CD14-positive monocyte (primary cell): ENCODE measurements around the gene WDFY3. TPM values are rescaled to one million over a fixed set of nuclear protein-coding genes. Genes with fewer than 3 reads are reported as not detected.

Experiments used
- DNase-seq, 3 donors: peaks; one replicate each; pipeline ENCODE4 v3.0.0-alpha.2; 2011 to 2022
- H2AFZ ChIP-seq: 2 replicates; pipeline ENCODE4 v1.6.0; 2012; ENCODE audit warnings: mild to moderate bottlenecking, low read depth, low read length, inconsistent platforms; ENCODE audit not compliant: insufficient read depth, poor library complexity, severe bottlenecking
- H3K27ac ChIP-seq, 2 donors: 1 replicate in 1 of 2; 2 replicates in 1 of 2; pipeline ENCODE4 v1.5.1; 2012 to 2013; ENCODE audit warnings: low read length in 2 of 2, control low read depth in 1 of 2, inconsistent platforms in 1 of 2, low read depth in 1 of 2, mild to moderate bottlenecking in 1 of 2
- H3K27me3 ChIP-seq, 2 donors: one replicate each; pipeline versions ENCODE4 v1.6.0 to v1.6.1; 2011 to 2013; ENCODE audit warnings: low read length in 2 of 2; ENCODE audit not compliant: control insufficient read depth in 2 of 2, insufficient read depth in 2 of 2
- H3K36me3 ChIP-seq, 2 donors: replicated peaks in 1 of 2; 1 replicate in 1 of 2; 2 replicates in 1 of 2; pipeline versions ENCODE4 v1.5.1 to v1.6.1; 2012 to 2013; ENCODE audit warnings: low read length in 2 of 2, control low read depth in 1 of 2, inconsistent platforms in 1 of 2, mild to moderate bottlenecking in 1 of 2; ENCODE audit not compliant: insufficient read depth in 2 of 2, control insufficient read depth in 1 of 2
- H3K4me1 ChIP-seq, 2 donors: 1 replicate in 1 of 2; 2 replicates in 1 of 2; pipeline versions ENCODE4 v1.5.1 to v1.6.1; 2012 to 2013; ENCODE audit warnings: low read length in 2 of 2, control low read depth in 1 of 2, inconsistent platforms in 1 of 2, mild to moderate bottlenecking in 1 of 2, moderate library complexity in 1 of 2; ENCODE audit not compliant: insufficient read depth in 2 of 2, control insufficient read depth in 1 of 2
- H3K4me2 ChIP-seq: replicated peaks from 2 replicates; pipeline ENCODE3; 2012; ENCODE audit warnings: low read length, moderate library complexity, mild to moderate bottlenecking; ENCODE audit not compliant: poor library complexity, severe bottlenecking; ENCODE audit errors: extremely low read depth
- H3K4me3 ChIP-seq, 3 experiments: fragments of 200-600 bp in 1 of 3; sonication (generic) in 1 of 3; replicated peaks in 1 of 3; 1 replicate in 2 of 3; 2 replicates in 1 of 3; pipeline ENCODE4 v1.5.1; 2011 to 2013; ENCODE audit warnings: low read length in 3 of 3, mild to moderate bottlenecking in 3 of 3, control low read depth in 2 of 3, low read depth in 2 of 3, inconsistent platforms in 1 of 3, moderate library complexity in 1 of 3
- H3K79me2 ChIP-seq: 2 replicates; pipeline ENCODE4 v1.6.0; 2012; ENCODE audit warnings: mild to moderate bottlenecking, control low read depth, inconsistent platforms, low read length, moderate library complexity; ENCODE audit not compliant: insufficient read depth
- H3K9ac ChIP-seq: 2 replicates; pipeline ENCODE4 v1.6.0; 2017; ENCODE audit warnings: low read length, mild to moderate bottlenecking; ENCODE audit not compliant: insufficient read depth, poor library complexity, severe bottlenecking
- H3K9me3 ChIP-seq, 2 donors: replicated peaks in 1 of 2; 1 replicate in 1 of 2; 2 replicates in 1 of 2; pipeline versions ENCODE4 v1.5.1 to v1.6.1; 2012 to 2013; ENCODE audit warnings: low read length in 2 of 2, control low read depth in 1 of 2; ENCODE audit not compliant: control insufficient read depth in 1 of 2, insufficient read depth in 1 of 2
- H4K20me1 ChIP-seq: 2 replicates; pipeline ENCODE4 v1.6.0; 2012; ENCODE audit warnings: mild to moderate bottlenecking, low read length, control low read depth, moderate library complexity; ENCODE audit not compliant: insufficient read depth
- H3K27ac Mint-ChIP-seq, 7 donors: one replicate each; pipeline ENCODE4 v1.8.0; 2020; ENCODE audit warnings: mild to moderate bottlenecking in 7 of 7, mixed read lengths in 7 of 7, moderate library complexity in 6 of 7, inconsistent platforms in 2 of 7
- H3K27me3 Mint-ChIP-seq, 3 donors: one replicate each; pipeline ENCODE4 v1.8.0; 2021 to 2022; ENCODE audit warnings: low read depth in 3 of 3, mild to moderate bottlenecking in 3 of 3, mixed read lengths in 3 of 3, moderate library complexity in 3 of 3, inconsistent platforms in 1 of 3
- H3K36me3 Mint-ChIP-seq, 2 donors: one replicate each; pipeline ENCODE4 v1.8.0; 2020; ENCODE audit warnings: mixed read lengths in 2 of 2, inconsistent platforms in 1 of 2, mild to moderate bottlenecking in 1 of 2
- H3K4me1 Mint-ChIP-seq: one replicate; pipeline ENCODE4 v1.8.0; 2020; ENCODE audit warnings: mild to moderate bottlenecking, mixed read lengths
- H3K4me3 Mint-ChIP-seq, 2 donors: one replicate each; pipeline ENCODE4 v1.8.0; 2020; ENCODE audit warnings: mild to moderate bottlenecking in 2 of 2, mixed read lengths in 2 of 2, moderate library complexity in 1 of 2
- H3K9me3 Mint-ChIP-seq, 7 donors: one replicate each; pipeline ENCODE4 v1.8.0; 2020 to 2022; ENCODE audit warnings: mixed read lengths in 7 of 7, mild to moderate bottlenecking in 6 of 7, moderate library complexity in 6 of 7, inconsistent platforms in 2 of 7
- WGBS: methylation state at CpG from one replicate; pipeline ENCODE4 v1.1.5; 2013; ENCODE audit warnings: missing lambda C conversion rate; ENCODE audit not compliant: insufficient coverage; 5-methylcytosine and 5-hydroxymethylcytosine counted together
- intact Hi-C, 2 donors: fragments of 100-400 bp; cut with micrococcal nuclease; formaldehyde crosslinking; loops; one replicate each; pipeline versions ENCODE4 v1.15.0 to v1.15.1; 2023
- polyA plus RNA-seq, 3 donors: library from polyadenylated mRNA; depleted of rRNA in 1 of 3; unstranded in 2 of 3; stranded (reverse) in 1 of 3; fragments of 300-500 nt in 2 of 3; fragments of >200 nt in 1 of 3; fragmentation: Illumina TruSeq in 2 of 3; gene quantifications; 1 replicate in 2 of 3; 2 replicates in 1 of 3; pipeline ENCODE4 v1.2.3, GENCODE V29; 2012 to 2021
- TF ChIP-seq, protein P1 (sequence below): fragments of 200-600 bp; IDR thresholded peaks from one replicate; pipeline ENCODE4 v1.8.0; 2022; ENCODE audit warnings: antibody characterized with exemption, mild to moderate bottlenecking

The WDFY3 gene
- polyA plus RNA-seq, 3 donors: 5.6 to 35.5 (median 5.9) TPM

DNA sequence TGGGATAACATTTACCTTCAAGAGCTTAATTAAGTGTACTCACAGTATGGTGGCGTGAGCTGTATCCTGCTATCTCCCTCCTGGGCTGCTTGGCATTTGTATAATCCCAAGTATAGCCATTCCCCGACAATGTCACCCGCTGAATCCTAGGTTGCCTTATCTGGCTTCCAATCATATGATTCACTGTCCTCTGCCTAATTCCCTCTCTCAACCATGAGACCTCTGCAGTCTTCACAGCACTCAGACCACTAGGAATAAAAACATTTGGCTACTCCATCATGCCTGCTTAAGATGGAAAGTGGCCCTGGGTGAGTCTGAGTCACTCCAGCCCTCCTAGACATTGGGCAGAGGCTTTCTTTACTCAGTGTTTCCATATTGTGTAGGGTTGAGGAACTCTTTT lies 28.9 kb upstream of the WDFY3 start:
- intact Hi-C loops: no loop called here
- TF ChIP-seq, protein P1, sequence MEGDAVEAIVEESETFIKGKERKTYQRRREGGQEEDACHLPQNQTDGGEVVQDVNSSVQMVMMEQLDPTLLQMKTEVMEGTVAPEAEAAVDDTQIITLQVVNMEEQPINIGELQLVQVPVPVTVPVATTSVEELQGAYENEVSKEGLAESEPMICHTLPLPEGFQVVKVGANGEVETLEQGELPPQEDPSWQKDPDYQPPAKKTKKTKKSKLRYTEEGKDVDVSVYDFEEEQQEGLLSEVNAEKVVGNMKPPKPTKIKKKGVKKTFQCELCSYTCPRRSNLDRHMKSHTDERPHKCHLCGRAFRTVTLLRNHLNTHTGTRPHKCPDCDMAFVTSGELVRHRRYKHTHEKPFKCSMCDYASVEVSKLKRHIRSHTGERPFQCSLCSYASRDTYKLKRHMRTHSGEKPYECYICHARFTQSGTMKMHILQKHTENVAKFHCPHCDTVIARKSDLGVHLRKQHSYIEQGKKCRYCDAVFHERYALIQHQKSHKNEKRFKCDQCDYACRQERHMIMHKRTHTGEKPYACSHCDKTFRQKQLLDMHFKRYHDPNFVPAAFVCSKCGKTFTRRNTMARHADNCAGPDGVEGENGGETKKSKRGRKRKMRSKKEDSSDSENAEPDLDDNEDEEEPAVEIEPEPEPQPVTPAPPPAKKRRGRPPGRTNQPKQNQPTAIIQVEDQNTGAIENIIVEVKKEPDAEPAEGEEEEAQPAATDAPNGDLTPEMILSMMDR: no peak
- H3K4me2 ChIP-seq: no peak overlapping the region
- Mint-ChIP-seq H3K27me3 (peaks cover 1 to 6% (median 2%) of the 10 kb centered on the region in 3 donors), H3K27ac (no peak overlapping the region), H3K4me3 (no peak overlapping the region), H3K4me1 (no peaks in the 10 kb centered on the region), H3K36me3 (no peaks in the 10 kb centered on the region), H3K9me3 (peaks cover 0 to 10% (median 5%) of the 10 kb centered on the region in 7 donors)
- WGBS: 92% methylated on average over 3 of the region's 3 CpGs
- no peaks in the 10 kb centered on the region for H3K4me1 ChIP-seq
- no peak for DNase-seq
- no peak overlapping the region for H2AFZ ChIP-seq
- peaks cover 2 to 3% of the 10 kb centered on the region in 2 donors for H3K27me3 ChIP-seq
- no peaks in the 10 kb centered on the region for H3K9me3 ChIP-seq
- no peaks in the 10 kb centered on the region for H3K36me3 ChIP-seq
- no peak overlapping the region for H3K27ac ChIP-seq
- no peaks in the 10 kb centered on the region for H3K79me2 ChIP-seq
- no peak overlapping the region for H3K4me3 ChIP-seq
- H4K20me1 ChIP-seq: no peaks in the 10 kb centered on the region
- H3K9ac ChIP-seq: no peak overlapping the region

DNA sequence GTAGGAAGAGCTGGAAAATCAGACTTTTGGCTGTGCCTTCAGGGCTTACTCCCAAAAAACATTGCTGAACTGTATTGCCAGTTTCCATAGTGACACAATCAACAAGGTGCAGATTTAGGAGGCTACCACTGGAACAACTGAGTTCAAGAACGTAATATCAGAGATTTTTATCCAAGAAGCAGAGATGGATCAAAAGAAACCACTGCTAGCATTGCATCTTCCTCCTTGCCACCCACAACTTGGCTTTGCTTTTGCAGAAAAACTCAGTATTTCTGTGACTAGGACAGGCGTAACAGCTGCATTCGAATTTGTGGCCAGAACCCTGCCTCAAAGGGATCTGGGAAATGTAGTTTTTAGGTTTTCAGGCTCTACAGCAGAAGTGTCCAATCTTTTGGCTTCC lies 27.8 kb upstream of the WDFY3 start:
- intact Hi-C loops: no loop called here
- DNase-seq: no peak
- peaks cover 0 to 10% (median 4%) of the 10 kb centered on the region in 7 donors for H3K9me3 Mint-ChIP-seq
- Histone ChIP-seq H3K4me2 (no peak overlapping the region), H3K9me3 (no peaks in the 10 kb centered on the region), H3K27me3 (peaks cover 0 to 2% of the 10 kb centered on the region in 2 donors), H3K79me2 (no peaks in the 10 kb centered on the region), H3K4me3 (no peak overlapping the region), H3K4me1 (no peaks in the 10 kb centered on the region), H4K20me1 (no peaks in the 10 kb centered on the region), H2AFZ (no peak overlapping the region), H3K9ac (no peak overlapping the region), H3K27ac (no peak overlapping the region), H3K36me3 (no peaks in the 10 kb centered on the region)
- H3K4me1 Mint-ChIP-seq: no peaks in the 10 kb centered on the region
- H3K36me3 Mint-ChIP-seq: no peaks in the 10 kb centered on the region
- peaks cover 1 to 3% (median 2%) of the 10 kb centered on the region in 3 donors for H3K27me3 Mint-ChIP-seq
- no peak overlapping the region for H3K27ac Mint-ChIP-seq
- no peak overlapping the region for H3K4me3 Mint-ChIP-seq
- WGBS: 62% methylated on average over 3 of the region's 3 CpGs
- TF ChIP-seq, protein P1: no peak
